Stimulated activated CD4-positive, alpha-beta T cell treated with anti-CD3 and anti-CD28 coated beads, Interleukin-2, amount 100 ng/mL, for 48 hours (primary cell): ENCODE data around the gene TNIP2.
A peak's percentile ranks its signal among the peaks of the same experiment; 100 is the strongest.

Experiments
- DNase-seq, 2 donors: peaks; one replicate each; pipeline ENCODE4 v3.0.0-alpha.2; 2020

The TNIP2 gene

GRCh38 chr4:2755821-2756690, at the start of gene TNIP2:
TSS of gene TNIP2 (minus strand) at chr4:2756336. CDS start at chr4:2756289, 47 bp downstream.
- DNase-seq, result peak; percentile 65 to 78

DNA sequence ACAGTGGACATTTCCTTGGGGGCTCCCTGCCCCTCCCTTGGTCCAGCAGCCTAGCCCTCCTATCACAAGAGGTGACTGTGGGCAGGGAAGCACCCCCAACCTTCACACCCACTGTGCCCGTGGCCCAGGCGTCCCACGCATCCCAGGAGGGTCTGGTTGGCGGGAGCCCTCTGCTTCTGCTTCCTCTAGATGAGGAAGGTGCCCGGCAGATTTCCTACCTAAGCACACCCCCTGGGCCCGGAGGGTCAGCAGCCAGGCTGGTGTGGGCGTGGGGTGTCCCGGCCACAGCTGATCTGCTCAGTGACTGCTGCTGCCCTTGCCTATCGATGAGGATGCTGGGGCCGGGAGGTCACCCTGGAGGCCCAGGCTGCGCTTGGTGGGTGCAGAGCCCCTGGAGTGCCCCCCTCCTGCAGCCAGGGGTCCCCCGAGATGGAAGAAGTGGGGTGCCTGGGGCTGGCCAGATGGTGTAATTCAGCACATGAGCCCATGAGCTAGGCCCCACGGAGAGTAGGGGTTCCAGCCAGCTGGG, 48.9 kb upstream of the TNIP2 start:
- no peak for DNase-seq

DNA sequence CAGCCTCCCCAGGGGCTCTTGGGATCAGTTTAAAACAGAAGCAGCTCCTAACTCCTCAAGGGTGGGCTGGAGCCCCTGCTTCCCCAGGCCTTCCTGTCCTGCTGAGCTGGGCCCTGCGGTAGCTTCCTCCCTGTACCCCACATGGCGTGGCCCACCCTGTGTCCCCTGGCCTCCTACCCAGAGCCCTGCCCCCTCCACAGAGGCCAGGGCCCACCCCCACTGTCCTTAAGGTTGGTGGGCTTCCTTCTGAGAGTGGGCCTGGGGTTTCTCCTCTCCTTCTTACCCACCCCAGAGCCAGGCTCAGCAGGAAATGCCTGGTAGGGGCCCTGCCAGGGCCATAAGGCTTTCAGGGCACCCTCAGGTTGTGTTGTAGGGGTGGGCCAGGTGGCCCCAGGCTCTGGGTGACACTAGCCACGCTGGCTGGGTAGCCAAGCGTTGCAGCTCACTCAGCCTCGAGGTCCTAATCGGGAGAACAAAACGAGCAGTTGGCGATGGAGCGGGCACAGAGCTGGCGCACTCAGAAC, 48.4 kb upstream of the TNIP2 start:
- DNase-seq, result no peak

GRCh38 chr4:2803624-2804448, 47.7 kb upstream of the TNIP2 start:
- no peak for DNase-seq

GRCh38 chr4:2802618-2803531, 46.7 kb upstream of the TNIP2 start:
- DNase-seq, result no peak

DNA sequence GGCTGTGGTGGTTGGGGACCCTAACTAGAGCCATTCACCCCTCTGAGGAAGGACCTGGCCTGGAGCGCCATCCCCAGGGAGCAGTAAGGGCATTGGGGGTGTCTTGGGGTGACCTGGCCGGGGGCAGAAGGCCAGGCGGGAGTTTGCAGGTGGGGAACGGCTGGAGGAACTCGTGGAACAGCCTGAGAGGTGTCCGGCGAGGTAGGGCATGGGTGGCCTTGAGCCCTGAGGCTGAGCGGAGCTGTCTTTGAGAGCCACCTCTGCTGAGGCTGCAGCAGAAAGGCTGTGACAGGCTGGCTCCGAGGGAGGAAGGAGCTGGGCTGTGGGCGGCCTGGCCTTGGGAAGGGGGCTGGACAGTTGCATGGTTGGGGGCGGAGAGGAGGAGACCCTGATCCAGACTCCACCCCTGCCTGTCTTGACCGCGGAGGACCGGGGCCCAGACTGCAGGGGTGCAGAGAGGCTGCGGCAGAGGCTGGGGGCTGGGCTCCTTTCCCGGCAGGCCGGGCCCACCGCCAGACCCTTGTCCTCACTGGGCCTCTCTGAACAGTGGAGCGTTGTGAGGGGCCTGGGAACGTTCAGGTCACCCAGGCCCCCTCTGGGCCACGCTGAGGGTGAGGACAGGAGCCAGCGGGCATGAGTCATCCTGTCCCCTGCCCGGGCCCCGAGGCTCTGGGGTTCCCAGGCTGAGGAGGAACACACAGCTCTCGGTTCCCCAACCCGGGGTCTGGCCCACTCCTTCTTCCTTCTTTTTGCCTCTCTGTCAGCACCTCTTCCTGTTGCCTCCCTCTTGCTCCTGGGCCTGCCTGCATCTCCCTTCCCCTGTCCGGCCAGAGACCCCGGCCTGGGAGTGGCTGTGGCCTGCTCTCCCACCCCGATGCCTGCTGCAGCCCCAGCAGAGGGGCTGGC, 44.8 kb upstream of the TNIP2 start:
- no peak for DNase-seq

DNA sequence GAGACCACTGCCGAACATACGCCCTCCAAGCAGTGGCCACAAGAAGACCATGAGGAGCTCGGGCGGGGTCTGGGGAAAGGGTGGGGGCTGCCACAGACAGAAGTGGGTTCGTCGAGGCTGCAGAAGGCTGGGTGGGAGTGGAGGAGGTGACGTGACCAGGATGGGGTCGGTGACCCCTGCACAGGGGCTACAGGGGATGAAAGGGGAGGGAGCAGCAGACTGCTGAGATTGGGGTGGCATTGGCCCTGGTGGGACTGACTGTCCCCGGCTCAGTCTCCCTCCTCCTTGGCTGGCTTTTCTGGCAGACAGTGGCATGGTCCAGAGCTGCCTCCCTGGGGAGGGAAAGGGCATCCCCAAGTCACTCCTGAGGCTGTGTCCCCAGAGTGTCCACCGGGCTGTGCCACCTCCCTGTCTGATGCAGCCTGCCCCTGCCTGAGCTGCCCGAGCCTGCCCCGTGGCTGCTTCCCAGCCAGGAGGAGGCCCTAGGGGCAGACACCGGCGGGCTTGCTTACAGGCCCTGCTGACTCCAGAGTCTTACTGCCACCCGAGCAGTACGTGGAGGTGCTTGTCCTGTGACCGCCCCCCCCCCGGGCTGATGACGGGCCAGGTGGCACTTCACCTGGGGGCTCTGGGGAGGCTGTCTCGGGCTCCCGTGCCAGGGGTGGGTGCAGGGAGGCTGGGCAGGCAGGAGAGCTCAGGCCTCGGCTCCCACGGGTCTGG, 44.0 kb upstream of the TNIP2 start:
- no peak for DNase-seq

DNA sequence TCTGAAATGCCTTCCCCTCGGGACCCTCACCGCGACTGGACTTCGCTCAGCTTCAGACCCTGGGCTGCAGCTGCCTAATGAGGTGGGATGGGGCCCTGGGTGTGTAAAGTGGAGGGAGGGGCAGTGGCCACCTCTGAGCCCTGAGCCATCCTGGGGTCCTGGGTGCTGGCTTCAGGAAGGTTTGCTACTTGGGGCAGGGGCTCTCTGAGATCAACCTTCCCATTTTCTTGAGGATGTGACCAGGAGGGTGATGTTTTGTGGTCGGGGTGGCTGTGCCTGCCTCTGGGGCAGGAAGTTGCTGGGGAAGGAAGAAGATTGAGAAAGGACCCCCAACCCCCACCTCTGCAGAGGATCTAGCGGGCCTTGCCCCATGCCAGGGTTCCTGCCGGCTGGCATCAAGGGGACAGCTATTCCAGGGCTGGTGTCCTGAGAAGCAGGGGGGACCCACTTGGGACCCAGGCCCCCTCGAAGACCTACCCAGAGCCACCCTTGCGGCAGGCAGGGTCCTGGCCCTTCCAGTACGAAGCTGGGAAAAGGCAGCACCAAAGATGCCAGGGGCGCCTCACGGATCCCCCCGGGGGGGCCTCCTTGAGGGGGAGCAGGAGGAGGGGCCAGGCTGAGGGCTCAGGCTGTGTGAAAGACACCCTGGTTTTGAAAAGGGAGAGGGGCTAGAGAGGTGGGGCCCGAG, 43.2 kb upstream of the TNIP2 start:
- DNase-seq, result no peak

DNA sequence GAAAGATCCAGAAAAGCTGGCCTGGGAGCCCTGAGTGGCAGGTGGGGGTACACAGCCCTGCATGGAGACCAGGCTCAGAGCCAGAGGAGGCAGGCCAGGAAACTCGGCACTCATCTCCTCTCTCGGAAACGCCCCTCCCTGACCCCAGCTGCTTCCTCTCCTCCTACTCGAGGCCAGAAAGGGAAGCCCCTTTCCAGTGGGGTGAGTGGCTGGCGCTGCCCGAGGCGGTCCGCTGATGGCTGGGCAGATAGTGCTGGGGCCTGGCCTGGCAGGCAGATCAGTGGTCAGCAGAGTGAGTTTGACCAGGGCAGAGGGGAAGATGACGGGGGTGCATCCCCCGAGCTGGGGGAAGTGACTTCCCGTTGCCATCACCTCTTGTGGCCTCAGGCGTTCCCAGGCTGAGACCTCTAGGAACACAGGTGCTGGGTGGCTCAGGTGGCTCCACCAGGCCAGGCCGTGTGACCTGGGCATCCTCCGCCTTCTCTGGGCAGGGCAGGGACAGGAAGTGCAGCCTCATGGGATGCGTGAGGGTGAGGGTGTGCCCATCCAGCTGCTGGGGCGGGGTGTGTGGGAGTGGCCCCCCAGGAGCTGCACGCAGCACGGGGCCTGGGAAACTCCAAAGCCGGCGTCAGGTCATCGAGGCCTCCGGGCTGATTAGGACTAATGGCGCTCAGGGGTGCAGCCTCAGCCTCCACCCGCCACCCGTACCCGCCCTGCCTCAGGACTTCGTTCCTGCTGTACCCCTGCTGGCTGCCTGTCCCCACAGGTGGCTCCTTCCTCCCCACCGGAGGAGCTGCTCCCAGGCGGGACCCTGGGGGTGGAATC, 42.5 kb upstream of the TNIP2 start:
- no peak for DNase-seq

DNA sequence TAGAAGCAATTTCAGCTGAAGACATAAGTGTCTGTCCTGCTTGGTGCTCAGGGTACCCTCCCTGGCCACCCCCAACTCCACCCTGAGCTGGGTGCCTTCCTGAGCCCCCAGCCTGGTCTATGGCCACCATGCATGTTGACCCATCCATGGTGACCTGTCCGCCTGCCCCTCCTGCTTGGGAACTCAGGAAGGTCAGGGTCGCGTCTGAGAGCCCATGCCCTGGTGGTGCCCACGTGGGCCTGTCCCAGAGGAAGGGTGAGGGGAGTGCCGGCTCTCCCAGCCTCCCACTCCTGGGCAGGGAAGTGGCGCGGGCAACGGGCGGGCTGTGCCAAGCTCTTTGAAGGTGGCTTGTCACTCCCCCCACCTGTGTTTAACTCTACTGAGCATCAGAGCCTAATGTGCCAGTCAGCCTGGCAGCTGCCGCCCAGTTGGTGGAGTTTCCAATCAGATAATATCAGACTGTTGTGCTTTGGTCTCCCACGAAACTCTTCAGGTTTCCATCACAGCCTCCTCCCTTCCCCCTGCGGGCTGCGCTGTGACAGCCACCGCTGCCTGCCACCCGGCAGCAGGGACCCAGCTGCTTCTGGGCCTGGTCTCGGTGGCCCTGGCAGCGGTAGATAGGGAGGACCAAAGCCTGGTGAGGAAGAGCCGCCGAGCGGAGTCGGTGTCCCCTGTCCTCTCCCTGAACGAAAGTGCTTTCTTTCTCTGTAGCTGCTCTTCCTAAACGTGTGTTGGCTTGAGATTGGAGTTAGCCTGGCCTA, 41.6 kb upstream of the TNIP2 start:
- DNase-seq, result no peak

- DNase-seq, result no peak
These were observed 40.9 kb upstream of the TNIP2 start for GRCh38 chr4:2796849-2797544.

DNA sequence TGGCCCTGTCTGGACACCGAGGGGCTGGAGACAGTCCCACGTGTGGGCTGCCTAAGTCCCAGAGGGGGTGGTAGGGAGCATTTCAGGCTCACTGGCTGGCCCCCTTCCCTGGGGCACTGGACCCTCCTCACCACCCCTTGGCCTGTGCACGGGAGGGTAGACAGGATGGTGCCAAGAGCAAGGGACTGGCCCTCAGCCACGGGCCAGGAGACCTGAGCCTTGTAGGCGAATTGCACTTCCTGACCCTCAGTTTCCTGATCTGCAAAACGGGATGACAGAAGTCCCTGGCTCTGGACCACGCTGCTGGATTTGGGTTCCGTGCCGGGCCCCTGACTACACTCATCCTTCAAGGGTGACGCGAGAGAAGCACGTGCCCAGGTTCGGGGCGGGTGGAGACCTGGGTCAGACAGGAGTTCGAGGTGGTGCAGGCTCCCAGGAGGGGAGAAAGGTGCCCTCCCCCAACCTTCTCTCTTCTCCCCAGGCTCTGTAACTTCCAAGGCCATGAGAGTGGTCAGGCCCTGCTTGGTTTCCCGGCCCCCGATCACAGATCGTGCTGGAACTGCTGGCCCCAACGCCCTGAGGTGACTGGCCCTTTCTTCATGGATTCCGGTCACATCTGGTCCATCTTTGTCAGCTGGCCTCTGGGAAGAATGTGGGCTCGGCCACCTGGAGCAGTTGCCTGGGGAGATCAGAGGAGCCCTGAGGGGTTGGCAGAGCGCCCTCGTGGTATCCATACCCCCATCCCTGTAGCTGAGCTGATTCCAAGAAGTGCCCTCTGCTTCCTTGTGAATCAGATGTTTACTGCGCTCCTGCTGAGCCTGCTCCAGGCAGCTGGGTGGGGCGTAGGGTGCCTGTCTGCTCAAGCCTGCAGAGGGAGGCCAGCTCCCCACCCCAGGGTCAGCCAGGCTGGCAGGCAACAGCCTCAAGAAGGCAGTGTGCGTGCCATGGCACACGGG, 40.0 kb upstream of the TNIP2 start:
- no peak for DNase-seq

GRCh38 chr4:2795300-2795892, 39.3 kb upstream of the TNIP2 start:
- no peak for DNase-seq

DNA sequence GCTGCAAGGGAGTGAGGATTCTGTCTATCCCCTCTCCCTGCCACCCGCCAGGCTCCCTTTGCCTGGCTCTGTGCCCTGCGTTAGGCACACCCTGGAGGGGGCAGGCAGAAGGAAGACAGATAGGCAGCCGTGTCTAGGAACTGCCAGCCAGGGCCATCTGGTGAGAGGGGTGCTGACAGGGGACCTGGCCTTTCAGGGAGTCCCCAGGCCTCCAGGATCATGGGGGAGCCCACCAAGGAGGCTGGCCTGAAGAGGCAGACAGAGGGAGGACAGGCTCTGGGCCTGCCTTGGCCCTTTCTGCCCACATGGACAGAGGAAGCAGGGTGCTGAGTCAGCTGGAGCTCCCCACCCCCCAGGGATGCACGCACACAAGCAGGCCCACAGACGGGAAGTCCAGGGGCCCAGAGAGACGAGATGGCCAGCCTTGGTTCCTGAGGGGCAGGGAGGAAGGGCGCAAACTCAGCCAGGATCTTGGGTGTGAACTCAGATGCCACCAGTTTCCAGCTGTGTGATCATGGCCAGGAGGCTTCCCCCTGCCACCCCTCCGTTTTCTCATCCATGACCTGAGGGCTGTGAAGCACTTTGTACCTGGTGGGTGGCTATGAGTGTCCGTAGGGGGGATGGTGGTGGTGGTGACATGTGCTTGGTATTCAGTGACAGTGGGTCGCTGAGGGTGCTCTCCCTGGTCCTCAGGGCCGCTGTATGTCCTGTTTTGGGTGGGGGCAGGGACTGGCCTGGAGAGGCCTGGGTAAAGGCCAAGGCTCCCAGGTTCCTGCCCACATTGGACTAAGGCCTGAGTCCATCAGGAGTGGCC, 38.6 kb upstream of the TNIP2 start:
- DNase-seq, result no peak
